ENCODE results near the gene POTEB3. TPM values are rescaled to one million over a fixed set of nuclear protein-coding genes. Genes with fewer than 3 reads are reported as not detected.
"Not testable (repeated sequence)": the region's sequence is repeated elsewhere in the genome, so short reads cannot be mapped to it uniquely, and the experiment has no call there.

POTEB3 gene
- not detected for total RNA-seq

DNA sequence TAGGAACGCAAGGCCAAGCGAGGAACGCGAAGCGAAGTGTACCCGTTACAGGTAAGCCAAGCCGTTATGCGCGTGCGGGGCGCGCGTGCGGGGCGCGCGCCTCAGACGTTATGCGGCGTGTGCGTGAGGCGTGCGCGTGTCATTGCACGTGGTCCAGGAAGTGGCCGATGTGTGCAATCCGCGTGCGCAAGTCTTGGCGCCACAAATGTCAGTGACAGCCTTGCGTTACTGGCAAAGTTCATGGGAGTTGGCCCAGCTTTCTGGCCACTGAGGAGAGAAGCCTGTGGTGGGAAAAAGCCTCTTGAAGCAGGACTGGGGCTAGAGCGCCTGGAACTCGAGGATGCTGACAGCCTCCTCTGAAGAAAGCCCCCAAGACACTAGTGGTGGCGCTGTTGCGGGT is at the start of gene POTEB3:
Gene POTEB3, minus strand, starts transcription at position 101 of the 400 bp plus-strand sequence. CDS start 488 bp downstream, outside the sequence.
- H3K36me3 ChIP-seq, DNase-seq, H3K9me3 ChIP-seq, H3K4me3 ChIP-seq, H3K27ac ChIP-seq, H3K4me1 ChIP-seq, H3K27me3 ChIP-seq: not testable (repeated sequence)

DNA sequence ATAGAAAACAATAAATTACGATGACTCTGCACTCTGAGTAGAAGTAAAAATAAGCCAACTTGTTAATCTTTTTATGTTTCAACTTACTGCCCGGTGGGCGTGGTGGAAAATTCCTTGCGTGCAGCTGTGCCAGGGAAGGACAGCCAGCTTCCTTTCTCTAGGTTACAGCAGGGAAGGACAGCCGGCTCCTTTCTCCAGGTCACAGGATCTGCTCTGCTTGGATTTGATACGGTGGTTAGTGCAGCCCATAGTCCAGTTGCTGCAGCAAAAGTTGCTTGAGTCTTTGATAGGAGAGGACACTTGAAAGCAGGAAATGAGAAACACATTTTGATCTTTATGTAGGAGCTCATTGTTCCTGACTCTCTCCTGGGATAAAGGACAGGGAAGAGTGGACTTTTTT is 13.4 kb upstream of the POTEB3 start:
- DNase-seq, H3K36me3 ChIP-seq, H3K27me3 ChIP-seq, H3K4me3 ChIP-seq, H3K9me3 ChIP-seq, H3K27ac ChIP-seq, H3K4me1 ChIP-seq: not testable (repeated sequence)

DNA sequence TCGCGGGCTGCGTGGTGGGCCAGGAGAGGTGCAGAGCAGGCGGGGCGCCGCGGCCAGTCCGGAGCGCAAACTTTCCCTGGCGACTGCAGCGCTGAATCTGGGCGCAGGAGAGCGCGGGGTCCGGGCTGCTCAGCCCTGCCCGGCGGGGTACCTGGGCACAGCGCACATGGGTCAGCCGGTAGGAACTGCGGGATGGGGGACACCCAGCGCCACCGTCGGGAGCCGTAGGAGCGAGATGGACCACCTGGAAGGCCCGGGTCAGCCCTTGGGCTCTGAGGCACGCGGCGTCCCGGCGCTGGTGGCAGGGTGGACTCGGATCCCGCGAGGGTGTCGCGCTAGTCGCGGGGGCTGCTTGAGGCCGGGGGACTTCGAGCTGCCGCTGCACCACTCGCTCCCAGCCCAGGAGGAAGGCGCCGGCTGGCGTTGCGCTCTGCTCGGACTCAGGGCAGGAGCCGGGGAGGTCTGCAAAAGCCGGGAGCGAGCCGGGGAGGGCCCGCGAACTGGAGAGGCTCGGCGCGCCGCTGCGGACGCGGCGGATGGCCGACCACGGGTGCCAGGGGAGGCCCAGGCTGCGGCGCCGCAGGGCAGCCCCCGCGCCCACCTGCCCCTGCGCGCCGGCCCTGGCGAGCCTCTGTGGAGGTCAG is 11.7 kb upstream of the POTEB3 start:
- not testable (repeated sequence) for H3K4me3 ChIP-seq, H3K4me1 ChIP-seq, H3K27me3 ChIP-seq, H3K9me3 ChIP-seq, H3K27ac ChIP-seq, H3K36me3 ChIP-seq, DNase-seq

DNA sequence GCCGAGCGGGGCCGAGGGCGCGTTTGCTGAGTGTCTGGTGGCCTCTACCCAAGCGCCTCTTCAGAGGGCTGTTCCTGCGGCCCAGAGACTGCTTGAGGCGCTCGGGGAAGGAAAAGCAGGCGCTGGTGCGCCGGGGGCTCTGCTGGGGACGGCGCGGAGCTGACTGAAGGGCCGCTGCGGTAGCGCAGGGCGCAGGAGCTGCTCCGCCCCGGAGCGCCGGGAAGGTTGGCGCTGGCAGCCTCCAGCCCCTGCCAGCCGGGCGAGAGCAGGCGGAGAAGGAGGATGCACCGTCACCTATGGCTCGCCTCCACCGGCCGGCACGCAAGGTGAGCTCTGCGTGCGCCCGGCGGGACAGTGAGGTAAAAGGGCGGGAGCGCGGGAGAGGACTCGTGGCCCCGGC is 11.2 kb upstream of the POTEB3 start:
- DNase-seq, H3K4me1 ChIP-seq, H3K36me3 ChIP-seq, H3K4me3 ChIP-seq, H3K27ac ChIP-seq, H3K9me3 ChIP-seq, H3K27me3 ChIP-seq: not testable (repeated sequence)

DNA sequence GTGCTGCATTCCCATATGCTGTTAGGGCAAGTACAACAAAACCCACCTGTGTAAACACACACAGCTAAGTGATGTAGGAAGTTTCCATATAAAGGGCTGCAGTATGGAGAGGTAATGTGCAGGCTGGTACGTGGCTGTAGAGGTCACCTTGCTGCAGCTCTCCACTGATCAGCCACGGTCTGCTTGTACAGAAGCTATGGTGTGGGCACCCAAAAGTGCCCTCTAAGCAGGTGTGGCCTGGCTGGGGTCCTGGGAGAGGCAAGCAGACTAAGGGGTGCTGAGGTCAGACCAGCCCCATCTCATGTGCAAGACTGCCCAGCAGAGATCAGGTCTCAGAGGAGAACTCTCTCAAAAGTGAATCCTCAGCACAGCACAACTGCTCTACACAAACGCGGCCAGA is 32.9 kb downstream of the POTEB3 start:
- H3K9me3 ChIP-seq, H3K4me1 ChIP-seq, H3K36me3 ChIP-seq, H3K4me3 ChIP-seq, DNase-seq, H3K27ac ChIP-seq, H3K27me3 ChIP-seq: not testable (repeated sequence)

DNA sequence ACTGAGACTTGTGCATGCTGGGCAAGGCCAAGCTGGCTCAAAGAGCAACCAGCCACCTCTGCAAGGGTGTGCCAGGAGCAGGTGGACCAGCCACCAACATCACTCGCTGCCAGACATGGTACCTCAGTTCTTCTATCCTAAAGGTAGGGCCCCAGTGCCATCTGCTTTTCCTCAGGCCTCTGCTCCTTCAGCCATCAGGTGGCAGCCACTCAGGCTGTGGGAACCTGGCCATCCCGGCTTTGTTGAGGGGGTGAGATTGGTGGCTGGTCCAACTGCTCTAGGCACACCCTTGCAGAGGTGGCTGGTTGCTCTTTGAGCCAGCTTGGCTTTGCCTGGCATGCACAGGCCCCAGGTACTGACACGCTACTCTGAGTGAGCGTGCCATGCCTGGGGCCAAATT is 38.8 kb downstream of the POTEB3 start:
- DNase-seq, H3K4me1 ChIP-seq, H3K4me3 ChIP-seq, H3K27me3 ChIP-seq, H3K36me3 ChIP-seq, H3K9me3 ChIP-seq, H3K27ac ChIP-seq: not testable (repeated sequence)

DNA sequence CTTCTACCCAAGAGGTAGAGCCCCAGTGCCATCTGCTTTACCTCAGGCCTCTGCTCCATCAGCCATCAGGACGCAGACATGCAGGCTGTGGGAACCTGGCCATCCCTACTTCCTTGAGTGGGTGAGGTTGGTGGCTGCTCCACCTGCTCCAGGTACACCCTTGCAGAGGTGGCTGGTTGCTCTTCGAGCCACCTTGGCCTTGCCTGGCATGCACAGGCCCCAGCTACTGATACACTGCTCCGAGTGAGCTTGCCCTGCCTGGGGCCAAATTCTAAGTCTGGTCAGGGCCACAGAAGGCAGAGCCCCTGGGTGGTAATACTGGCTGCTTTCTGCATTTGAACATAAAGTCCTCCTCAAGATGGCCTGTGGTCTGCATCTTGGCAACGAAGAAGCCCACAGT is 41.2 kb downstream of the POTEB3 start:
- not testable (repeated sequence) for H3K9me3 ChIP-seq, H3K27ac ChIP-seq, DNase-seq, H3K4me3 ChIP-seq, H3K4me1 ChIP-seq, H3K27me3 ChIP-seq, H3K36me3 ChIP-seq

DNA sequence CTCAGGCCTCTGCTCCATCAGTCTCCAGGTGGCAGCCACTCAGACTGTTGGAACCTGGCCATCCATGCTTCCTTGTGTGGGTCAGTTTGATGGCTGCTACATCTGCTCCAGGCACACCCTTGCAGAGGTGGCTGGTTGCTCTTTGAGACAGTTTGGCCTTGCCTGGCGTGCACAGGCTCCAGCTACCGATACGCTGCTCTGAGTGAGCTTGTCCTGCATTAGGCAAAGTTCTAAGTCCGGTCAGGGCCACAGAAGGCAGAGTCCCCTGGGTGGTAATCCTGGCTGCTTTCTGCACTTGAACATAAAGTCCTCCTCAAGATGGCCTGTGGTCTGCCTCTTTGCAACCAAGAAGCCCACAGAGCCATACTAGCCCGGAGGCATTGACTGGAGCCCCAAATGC is 41.8 kb downstream of the POTEB3 start:
- H3K4me3 ChIP-seq, DNase-seq, H3K36me3 ChIP-seq, H3K27me3 ChIP-seq, H3K27ac ChIP-seq, H3K9me3 ChIP-seq, H3K4me1 ChIP-seq: not testable (repeated sequence)

DNA sequence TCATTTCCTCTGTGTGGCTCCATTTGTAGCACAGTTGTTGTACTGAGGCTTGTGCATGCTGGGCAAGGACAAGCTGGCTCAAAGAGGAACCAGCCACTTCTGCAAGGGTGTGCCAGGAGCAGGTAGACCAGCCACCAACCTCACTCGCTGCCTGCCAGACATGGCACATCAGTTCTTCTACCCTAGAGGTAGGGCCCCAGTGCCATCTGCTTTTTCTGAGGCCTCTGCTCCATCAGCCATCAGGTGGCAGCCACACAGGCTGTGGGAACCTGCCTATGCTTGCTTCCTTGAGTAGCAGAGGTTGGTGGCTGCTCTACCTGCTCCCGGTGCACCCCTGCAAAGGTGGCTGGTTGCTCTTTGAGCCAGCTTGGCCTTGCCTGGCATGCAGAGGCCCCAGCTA is 42.6 kb downstream of the POTEB3 start:
- H3K4me1 ChIP-seq, H3K4me3 ChIP-seq, H3K36me3 ChIP-seq, H3K27me3 ChIP-seq, DNase-seq, H3K9me3 ChIP-seq, H3K27ac ChIP-seq: not testable (repeated sequence)

DNA sequence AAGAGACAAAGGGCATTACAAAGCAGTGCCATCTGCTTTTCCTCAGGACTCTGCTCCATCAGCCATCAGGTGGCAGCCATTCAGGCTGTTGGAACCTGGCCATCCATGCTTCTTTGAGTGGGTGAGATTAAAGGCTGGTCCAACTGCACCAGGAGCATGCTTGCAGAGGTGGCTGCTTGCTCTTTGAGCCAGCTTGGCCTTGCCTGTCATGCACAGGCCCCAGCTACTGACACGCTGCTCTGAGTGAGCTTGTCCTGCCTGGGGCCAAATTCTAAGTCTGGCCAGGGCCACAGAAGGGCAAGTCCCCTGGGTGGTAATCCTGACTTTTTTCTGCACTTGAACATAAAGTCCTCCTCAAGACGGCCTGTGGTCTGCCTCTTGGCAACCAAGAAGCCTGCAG is 43.1 kb downstream of the POTEB3 start:
- not testable (repeated sequence) for H3K4me1 ChIP-seq, H3K36me3 ChIP-seq, H3K4me3 ChIP-seq, DNase-seq, H3K27ac ChIP-seq, H3K9me3 ChIP-seq, H3K27me3 ChIP-seq

DNA sequence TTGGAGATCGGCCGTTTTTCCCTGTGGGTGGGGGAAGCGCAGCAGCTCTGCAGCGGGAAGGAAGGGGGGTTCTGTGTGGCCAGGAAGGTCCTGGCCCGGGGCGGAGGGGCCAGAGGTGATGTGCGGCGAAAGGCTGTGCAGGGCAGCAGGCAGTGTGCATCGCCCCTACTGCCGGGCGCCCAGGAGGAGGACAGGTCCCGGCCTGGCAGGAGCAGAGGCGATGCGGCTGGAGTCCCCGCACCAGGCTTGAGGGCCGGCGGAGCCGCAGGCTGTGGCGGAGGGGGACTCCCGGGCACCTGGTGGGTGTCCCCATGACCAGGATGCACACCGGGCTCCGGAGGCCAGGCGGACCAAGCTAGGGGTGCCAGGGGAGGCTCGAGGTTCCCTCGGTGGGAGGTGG is 54.3 kb downstream of the POTEB3 start:
- not testable (repeated sequence) for H3K27me3 ChIP-seq, H3K4me1 ChIP-seq, H3K9me3 ChIP-seq, H3K27ac ChIP-seq, H3K4me3 ChIP-seq, DNase-seq, H3K36me3 ChIP-seq

DNA sequence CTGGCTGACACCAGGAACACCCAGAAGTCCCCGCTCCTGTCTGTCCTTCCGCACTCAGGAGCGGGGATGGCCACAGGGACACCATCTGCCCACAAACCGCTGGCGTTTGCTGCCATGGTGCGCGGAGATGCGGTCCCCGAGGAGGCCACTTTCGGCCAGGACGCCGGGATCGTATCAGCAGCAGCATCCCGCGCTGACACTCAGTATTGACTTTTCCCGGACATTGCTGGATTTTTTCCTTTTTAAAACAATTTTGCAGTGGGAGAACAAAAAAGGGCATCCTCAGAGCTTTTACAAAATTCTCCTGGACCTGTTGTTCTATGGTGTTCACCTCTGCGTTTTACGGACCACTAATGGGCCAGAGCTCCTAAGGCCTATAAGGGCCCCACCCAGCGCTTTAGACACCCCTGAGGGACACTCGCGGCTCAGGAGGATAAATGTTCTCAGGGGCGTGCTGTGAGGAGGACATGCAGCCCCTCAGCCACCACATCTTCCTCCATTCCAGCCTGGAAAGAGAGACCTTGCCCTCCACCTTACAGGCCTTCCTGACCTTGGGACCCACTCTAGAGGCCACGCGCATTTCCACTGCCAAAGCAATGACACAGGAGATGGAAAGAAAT is 56.3 kb downstream of the POTEB3 start:
- not testable (repeated sequence) for H3K4me3 ChIP-seq, H3K36me3 ChIP-seq, DNase-seq

DNA sequence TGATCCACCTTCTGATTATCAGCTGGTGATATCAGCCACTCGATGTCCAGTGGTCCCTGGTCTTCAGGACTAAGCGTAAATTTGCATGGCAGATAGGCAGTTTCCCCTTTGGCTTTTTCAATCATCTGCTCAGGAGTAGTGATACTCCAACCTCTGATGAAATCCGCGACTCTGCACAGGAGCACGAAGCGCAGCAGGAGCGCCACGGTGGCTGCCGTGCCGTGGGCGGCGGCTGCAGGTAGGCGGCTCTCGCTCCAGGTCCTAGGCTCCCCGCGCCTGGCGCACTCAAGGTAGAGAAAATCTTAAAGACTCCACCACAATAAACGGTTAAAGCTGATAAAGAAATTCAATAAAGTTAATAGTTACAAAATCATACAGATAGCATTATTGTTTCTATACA is 66.6 kb downstream of the POTEB3 start:
- H3K4me1 ChIP-seq, H3K9me3 ChIP-seq, H3K27me3 ChIP-seq, H3K36me3 ChIP-seq, H3K4me3 ChIP-seq, H3K27ac ChIP-seq, DNase-seq: not testable (repeated sequence)

More for the DNA sequence above, 56.3 kb downstream of the POTEB3 start:
- H3K4me1 ChIP-seq, H3K27me3 ChIP-seq, H3K9me3 ChIP-seq, H3K27ac ChIP-seq: not testable (repeated sequence)

DNA sequence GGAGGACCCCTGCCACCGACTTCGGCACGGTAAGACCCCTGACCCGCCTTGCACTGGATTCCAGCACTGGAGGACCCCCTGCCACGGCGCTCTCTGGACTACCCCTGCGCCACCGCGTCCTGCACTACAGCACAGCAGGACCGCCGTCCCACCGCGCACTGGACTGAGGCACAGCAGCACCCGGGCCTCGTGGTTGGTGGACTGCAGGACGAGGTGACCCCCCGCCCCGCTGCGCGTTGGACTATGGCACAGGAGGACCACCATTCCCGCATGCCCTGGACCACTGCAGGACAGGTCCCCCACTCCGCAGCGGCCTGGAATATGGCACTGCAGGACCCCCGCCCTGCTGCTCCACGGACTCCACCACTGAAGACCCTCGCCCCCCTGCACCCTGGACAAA is 71.1 kb downstream of the POTEB3 start:
- not testable (repeated sequence) for H3K4me1 ChIP-seq, H3K36me3 ChIP-seq, H3K9me3 ChIP-seq, H3K27me3 ChIP-seq, DNase-seq, H3K27ac ChIP-seq, H3K4me3 ChIP-seq

DNA sequence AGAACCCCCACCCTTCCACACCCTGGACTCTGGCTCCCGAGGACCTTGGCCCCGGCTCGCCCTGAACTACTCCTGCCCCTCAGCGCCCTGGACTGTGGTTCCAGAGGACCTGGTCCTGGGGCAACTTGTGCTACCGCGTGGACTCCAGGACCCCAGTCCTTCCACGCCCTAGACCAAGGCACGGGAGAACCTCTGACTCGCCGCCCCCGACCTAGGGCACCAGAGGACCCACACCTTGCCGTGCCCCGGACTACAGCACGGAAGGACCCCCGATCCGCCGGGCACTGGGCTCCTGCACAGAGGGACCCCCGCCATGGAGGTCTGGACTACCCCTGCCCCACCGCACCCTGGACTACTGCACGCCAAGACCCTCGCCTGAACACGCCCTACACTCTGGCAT is 71.7 kb downstream of the POTEB3 start:
- H3K36me3 ChIP-seq, H3K9me3 ChIP-seq, H3K27ac ChIP-seq, H3K4me1 ChIP-seq, DNase-seq, H3K27me3 ChIP-seq, H3K4me3 ChIP-seq: not testable (repeated sequence)
